Hindlimb muscle (tissue), 1 donor: ENCODE results near the gene GRIN2B. TPM values are rescaled to one million over a fixed set of nuclear protein-coding genes. Genes with fewer than 3 reads are reported as not detected.

Source experiments
- DNase-seq: peaks from one replicate; pipeline ENCODE4 v3.0.0-alpha.2; 2013
- polyA plus RNA-seq: library from polyadenylated mRNA; unstranded; fragments of 120-200 nt; gene quantifications from one replicate; pipeline ENCODE4 v1.2.1, GENCODE V29; 2013; ENCODE audit not compliant: insufficient read length

The GRIN2B gene
- polyA plus RNA-seq = 0.01 TPM

- DNase-seq = peak; percentile 11
These were observed at the start of gene GRIN2B for GRCh38 chr12:13981296-13981962. Gene GRIN2B (minus strand): TSS chr12:13981602. CDS start chr12:13866208, 115,394 bp downstream.

GRCh38 chr12:14026537-14026936, 45.1 kb upstream of the GRIN2B start:
- no peak for DNase-seq

GRCh38 chr12:14024591-14024990, 43.2 kb upstream of the GRIN2B start:
- no peak for DNase-seq

- no peak for DNase-seq
These were observed 36.7 kb upstream of the GRIN2B start for GRCh38 chr12:14018080-14018479.

GRCh38 chr12:14010989-14011388, 29.6 kb upstream of the GRIN2B start:
- DNase-seq = no peak

GRCh38 chr12:14007639-14008038, 26.2 kb upstream of the GRIN2B start:
- no peak for DNase-seq

GRCh38 chr12:13992585-13992984, 11.2 kb upstream of the GRIN2B start:
- DNase-seq = no peak

- DNase-seq = no peak
These were observed 10.7 kb upstream of the GRIN2B start for GRCh38 chr12:13992106-13992505.

- no peak for DNase-seq
These were observed 4.6 kb upstream of the GRIN2B start for GRCh38 chr12:13986031-13986430.

GRCh38 chr12:13981990-13982389, 588 bp upstream of the GRIN2B start:
- peak; percentile 29 for DNase-seq

GRCh38 chr12:13980538-13981295, 685 bp downstream of the GRIN2B start:
- peak; percentile 4 for DNase-seq

GRCh38 chr12:13979772-13980378, 1.5 kb downstream of the GRIN2B start:
- no peak for DNase-seq

GRCh38 chr12:13978876-13979275, 2.5 kb downstream of the GRIN2B start:
- no peak for DNase-seq

GRCh38 chr12:13976880-13977279, 4.5 kb downstream of the GRIN2B start:
- DNase-seq = no peak

GRCh38 chr12:13976028-13976584, 5.3 kb downstream of the GRIN2B start:
- no peak for DNase-seq

GRCh38 chr12:13973996-13974395, 7.4 kb downstream of the GRIN2B start:
- DNase-seq = peak; percentile 37

GRCh38 chr12:13970803-13971202, 10.6 kb downstream of the GRIN2B start:
- no peak for DNase-seq

GRCh38 chr12:13968281-13968680, 13.1 kb downstream of the GRIN2B start:
- no peak for DNase-seq

GRCh38 chr12:13964666-13965065, 16.7 kb downstream of the GRIN2B start:
- no peak for DNase-seq

- DNase-seq = no peak
These were observed 18.7 kb downstream of the GRIN2B start for GRCh38 chr12:13962699-13963098.

- DNase-seq = peak; percentile 26
These were observed 19.4 kb downstream of the GRIN2B start for GRCh38 chr12:13961971-13962370.

GRCh38 chr12:13959131-13959723, 22.2 kb downstream of the GRIN2B start:
- peak; percentile 8 for DNase-seq

- DNase-seq = no peak
These were observed 23.8 kb downstream of the GRIN2B start for GRCh38 chr12:13957576-13957975.
